Fibroblast of villous mesenchyme (primary cell): Measurements from ENCODE around the gene PCP2. TPM values are rescaled to one million over a fixed set of nuclear protein-coding genes. Genes with fewer than 3 reads are reported as not detected.
A peak's percentile ranks its signal among the peaks of the same experiment; 100 is the strongest.

Experiments
- DNase-seq: peaks from one replicate; pipeline ENCODE4 v3.0.0-alpha.2; 2010; ENCODE audit warnings: low read depth
- H3K4me3 ChIP-seq: 2 replicates; pipeline ENCODE4 v1.5.1; 2011; ENCODE audit warnings: low read depth, mild to moderate bottlenecking, low read length
- CTCF ChIP-seq: IDR thresholded peaks from 2 replicates; pipeline ENCODE4 v1.5.1; 2012; ENCODE audit warnings: low read depth, mild to moderate bottlenecking, low read length; ENCODE audit not compliant: insufficient read depth
- total RNA-seq: library from RNA; depleted of rRNA; stranded (reverse); fragments of >200 nt; gene quantifications from 2 replicates; pipeline ENCODE4 v1.2.3, GENCODE V29; 2012

PCP2 gene
- total RNA-seq, 1 donor, result 0.43 TPM

GRCh38 chr19:7611541-7612279, 21.8 kb downstream of the PCP2 start:
- H3K4me3 ChIP-seq, result no peak overlapping the region
- no peak for DNase-seq
- no peak for TF ChIP-seq CTCF

DNA sequence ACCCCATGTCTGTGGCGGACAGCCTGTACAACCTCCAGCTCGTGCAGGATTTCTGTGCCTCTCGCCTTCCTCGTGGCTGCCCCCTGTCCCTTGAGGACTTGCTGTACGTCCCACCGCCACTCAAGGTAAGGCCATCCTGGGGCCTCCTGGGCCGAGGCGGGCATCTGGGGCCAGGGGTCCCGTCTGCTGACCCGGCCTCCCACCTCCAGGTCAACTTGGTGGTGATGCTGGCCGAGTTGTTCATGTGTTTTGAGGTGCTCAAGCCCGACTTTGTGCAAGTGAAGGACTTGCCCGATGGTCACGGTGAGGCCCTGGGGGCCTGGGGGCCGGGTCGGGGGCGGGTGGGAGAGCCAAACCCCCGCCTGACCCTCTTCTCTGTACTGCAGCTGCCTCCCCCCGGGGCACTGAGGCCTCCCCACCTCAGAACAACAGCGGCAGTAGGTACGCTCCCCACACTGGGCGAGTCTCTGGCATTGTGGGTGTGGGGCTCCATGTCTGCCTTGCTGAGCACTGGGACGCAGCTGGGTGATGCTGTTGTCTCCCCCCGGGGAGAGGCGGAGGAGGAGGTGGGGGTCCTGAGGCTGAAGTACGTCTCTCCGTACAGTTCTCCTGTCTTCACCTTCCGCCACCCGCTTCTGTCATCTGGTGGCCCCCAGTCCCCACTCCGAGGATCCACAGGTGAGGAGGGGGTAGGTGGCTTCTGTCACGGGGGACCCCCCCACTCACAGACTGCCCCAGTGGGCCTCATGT, 22.9 kb downstream of the PCP2 start:
- DNase-seq, result no peak
- H3K4me3 ChIP-seq, result no peak overlapping the region
- TF ChIP-seq CTCF, result no peak

DNA sequence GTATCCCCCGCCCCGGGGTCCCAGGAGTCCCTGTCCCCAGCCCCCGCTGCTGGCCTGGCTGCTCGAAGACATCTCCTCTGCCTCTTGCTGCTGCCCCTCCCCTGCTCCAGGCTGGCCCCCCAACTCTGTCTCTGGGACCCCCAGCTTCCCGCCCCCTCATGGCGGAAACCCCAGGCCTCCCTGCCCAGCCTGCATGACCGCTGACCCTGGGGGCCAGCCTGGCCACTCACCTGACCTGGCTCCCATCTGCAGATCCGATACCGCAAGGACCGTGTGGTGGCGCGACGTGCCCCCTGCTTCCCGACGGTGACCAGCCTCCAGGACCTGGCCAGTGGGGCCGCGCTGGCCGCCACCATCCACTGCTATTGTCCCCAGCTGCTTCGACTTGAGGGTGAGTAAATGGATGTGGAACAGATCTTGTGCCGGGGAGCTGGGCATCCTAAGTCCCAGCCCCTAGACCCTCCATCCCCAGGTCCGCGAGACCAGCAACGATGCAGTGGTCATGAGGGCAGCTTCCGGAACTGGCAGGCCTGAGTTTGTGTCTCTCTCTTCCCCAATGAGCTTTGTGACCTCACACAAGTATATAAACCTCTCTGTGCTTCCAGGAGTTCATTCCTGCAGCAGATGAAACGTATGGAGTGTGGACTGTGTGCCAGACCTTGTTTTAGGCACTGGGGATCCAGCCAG, 25.5 kb downstream of the PCP2 start:
- H3K4me3 ChIP-seq, result no peak overlapping the region
- DNase-seq, result no peak
- TF ChIP-seq CTCF, result no peak

GRCh38 chr19:7607212-7607873, 26.2 kb downstream of the PCP2 start:
- no peak overlapping the region for H3K4me3 ChIP-seq
- DNase-seq, result no peak
- TF ChIP-seq CTCF, result no peak

- DNase-seq, result no peak
- no peak for TF ChIP-seq CTCF
- no peak overlapping the region for H3K4me3 ChIP-seq
Observed at GRCh38 chr19:7606289-7606688, 27.2 kb downstream of the PCP2 start.

GRCh38 chr19:7605490-7606222, 27.9 kb downstream of the PCP2 start:
- DNase-seq, result peak; percentile 13
- no peak for TF ChIP-seq CTCF

More at GRCh38 chr19:7605490-7606222, 27.9 kb downstream of the PCP2 start:
- no peak overlapping the region for H3K4me3 ChIP-seq
